Endothelial cell of umbilical vein (primary cell): Measurements from ENCODE around the gene CD74. TPM values are rescaled to one million over a fixed set of nuclear protein-coding genes. Genes with fewer than 3 reads are reported as not detected.

Experiments
- BruUV-seq: library from RNA; stranded (reverse); fragments of 400-500 nt; replicated peaks from 2 replicates; lab custom pipeline; 2021; lab: Mats Ljungman, UMichigan
- CTCF ChIA-PET: fragments of 300-600, 350-600 bp; sonication (Branson Sonifier 250); formaldehyde crosslinking; loops from one replicate; lab custom pipeline; 2021; ENCODE audit warnings: antibody characterized with exemption, inconsistent platforms; lab: Charles Lee
- POLR2A ChIA-PET: fragments of 300-600, 350-600 bp; sonication (Branson Sonifier 250); formaldehyde crosslinking; loops from one replicate; lab custom pipeline; 2021; ENCODE audit warnings: antibody characterized with exemption, inconsistent platforms; lab: Charles Lee
- DNase-seq: peaks from one replicate; pipeline ENCODE4 v3.0.0-alpha.2; 2011; ENCODE audit warnings: low read depth, low spot score
- FAIRE-seq: peaks from 2 replicates; lab custom pipeline; 2011; peaks lifted over from hg19 to GRCh38; lab: Jason Lieb, UNC
- H2AFZ ChIP-seq: 2 replicates; pipeline ENCODE4 v1.6.0; 2012; ENCODE audit warnings: low read depth, low read length, control low read depth, inconsistent platforms
- H3K27ac ChIP-seq: 2 replicates; pipeline ENCODE4 v1.5.1; 2011; ENCODE audit warnings: low read depth, mild to moderate bottlenecking, control low read depth, low read length, moderate library complexity; ENCODE audit not compliant: insufficient read depth
- H3K27me3 ChIP-seq, 2 experiments: 2 replicates each; pipeline versions ENCODE4 v1.6.0 to v1.6.1; 2011; ENCODE audit warnings: low read length in 2 of 2, mixed read lengths in 1 of 2; ENCODE audit not compliant: control insufficient read depth in 2 of 2, insufficient read depth in 2 of 2
- H3K36me3 ChIP-seq, 2 experiments: 2 replicates in 1 of 2; 3 replicates in 1 of 2; pipeline ENCODE4 v1.5.1; 2011; ENCODE audit warnings: low read length in 2 of 2, mild to moderate bottlenecking in 1 of 2, moderate library complexity in 1 of 2; ENCODE audit not compliant: control insufficient read depth in 2 of 2, insufficient read depth in 2 of 2; ENCODE audit errors: extremely low read depth in 1 of 2
- H3K4me1 ChIP-seq: 3 replicates; pipeline ENCODE4 v1.5.1; 2011; ENCODE audit warnings: mild to moderate bottlenecking, low read length; ENCODE audit not compliant: control insufficient read depth, insufficient read depth; ENCODE audit errors: extremely low read depth
- H3K4me2 ChIP-seq: 2 replicates; pipeline ENCODE4 v1.6.1; 2011; ENCODE audit warnings: low read length, control low read depth, mixed read lengths; ENCODE audit not compliant: insufficient read depth
- H3K4me3 ChIP-seq, 3 experiments: fragments of 200-600 bp in 1 of 3; sonication (generic), shearing (Covaris generic) in 1 of 3; replicated peaks in 1 of 3; 2 replicates each; pipeline ENCODE4 v1.5.1; 2011 to 2016; ENCODE audit warnings: control low read depth in 3 of 3, low read length in 3 of 3, mild to moderate bottlenecking in 2 of 3, inconsistent platforms in 1 of 3, low read depth in 1 of 3, moderate library complexity in 1 of 3; ENCODE audit not compliant: insufficient read depth in 1 of 3
- H3K79me2 ChIP-seq: 2 replicates; pipeline ENCODE4 v1.6.0; 2012; ENCODE audit warnings: low read length, inconsistent platforms; ENCODE audit not compliant: control insufficient read depth, insufficient read depth
- H3K9ac ChIP-seq: replicated peaks from 2 replicates; pipeline ENCODE3; 2011; ENCODE audit warnings: low read length, control low read depth; ENCODE audit not compliant: insufficient read depth; ENCODE audit errors: extremely low read depth
- H3K9me1 ChIP-seq: replicated peaks from 3 replicates; pipeline ENCODE4 v1.6.0; 2011; ENCODE audit warnings: mild to moderate bottlenecking, low read length; ENCODE audit not compliant: control insufficient read depth, insufficient read depth; ENCODE audit errors: extremely low read depth
- H3K9me3 ChIP-seq: replicated peaks from 2 replicates; pipeline ENCODE4 v1.5.1; 2012; ENCODE audit warnings: low read length, inconsistent platforms; ENCODE audit not compliant: control insufficient read depth, insufficient read depth
- H4K20me1 ChIP-seq: replicated peaks from 2 replicates; pipeline ENCODE3; 2011; ENCODE audit warnings: mild to moderate bottlenecking, low read length; ENCODE audit not compliant: control insufficient read depth, insufficient read depth; ENCODE audit errors: extremely low read depth
- EZH2 ChIP-seq: IDR thresholded peaks from 2 replicates; pipeline ENCODE4 v1.6.1; 2012; ENCODE audit warnings: borderline replicate concordance, low read depth, mild to moderate bottlenecking, moderate library complexity, low read length, inconsistent platforms; ENCODE audit not compliant: severe bottlenecking
- FOS ChIP-seq: IDR thresholded peaks from 2 replicates; pipeline ENCODE4 v1.6.1; 2011; ENCODE audit warnings: mild to moderate bottlenecking, low read length, moderate library complexity, borderline replicate concordance; ENCODE audit not compliant: insufficient read depth
- GATA2 ChIP-seq: IDR thresholded peaks from 2 replicates; pipeline ENCODE4 v1.7.0; 2011; ENCODE audit warnings: low read depth, mild to moderate bottlenecking, moderate library complexity, mixed read lengths, low read length; ENCODE audit not compliant: insufficient read length, insufficient read depth
- JUN ChIP-seq: IDR thresholded peaks from 2 replicates; pipeline ENCODE4 v1.6.1; 2011; ENCODE audit warnings: borderline replicate concordance, low read depth; ENCODE audit not compliant: insufficient read length, insufficient read depth
- MYC ChIP-seq: IDR thresholded peaks from one replicate; pipeline ENCODE4 v1.6.1; 2011; ENCODE audit warnings: mild to moderate bottlenecking, low read depth, low read length
- POLR2A ChIP-seq: IDR thresholded peaks from 2 replicates; pipeline ENCODE4 v1.6.1; 2012; ENCODE audit warnings: low read depth, mild to moderate bottlenecking, control low read depth, low read length
- POLR2AphosphoS5 ChIP-seq: IDR thresholded peaks from 2 replicates; pipeline ENCODE4 v1.6.1; 2012; ENCODE audit warnings: low read depth, mild to moderate bottlenecking, control low read depth, low read length, moderate library complexity; ENCODE audit not compliant: insufficient read depth
- dilution Hi-C: fragments of 300-500 bp; cut with MboI; formaldehyde crosslinking; loops from one replicate; pipeline ENCODE4 v1.15.0; 2019; ENCODE audit warnings: low sequenced_read_pairs; ENCODE audit not compliant: extremely low pct_ligation_motif_present
- intact Hi-C: fragments of 100-400 bp; cut with micrococcal nuclease; formaldehyde crosslinking; loops from one replicate; pipeline ENCODE4 v1.10.0; 2022
- polyA plus RNA-seq, 4 experiments: library from polyadenylated mRNA; depleted of rRNA in 3 of 4; stranded (reverse) in 3 of 4; unstranded in 1 of 4; fragments of >200 nt; gene quantifications; 2 replicates each; pipeline versions ENCODE4 v1.2.1 to v1.2.3, GENCODE V29; 2011 to 2012; ENCODE audit warnings: missing spikeins in 1 of 4
- total RNA-seq: library from RNA; stranded (reverse); gene quantifications from 2 replicates; pipeline ENCODE4 v1.2.3, GENCODE V29; 2021
- TF ChIP-seq, protein P1 (sequence below), 2 donors: IDR thresholded peaks; 1 replicate in 1 of 2; 2 replicates in 1 of 2; pipeline ENCODE4 v1.5.1; 2011; ENCODE audit warnings: low read length in 2 of 2, mild to moderate bottlenecking in 2 of 2, moderate library complexity in 2 of 2, control low read depth in 1 of 2, inconsistent platforms in 1 of 2, low read depth in 1 of 2; ENCODE audit not compliant: insufficient read depth in 1 of 2; ENCODE audit errors: extremely low read depth in 1 of 2
- TF ChIP-seq, protein P2 (sequence below): IDR thresholded peaks from 2 replicates; pipeline ENCODE4 v1.6.1; 2011; ENCODE audit not compliant: insufficient read depth, insufficient read length

CD74 gene
- total and polyA plus RNA-seq, 2 donors (not counting 3 experiments of a cell fraction or from before 2014, with no cell fraction given) = 0.62 to 1.3 TPM

DNA sequence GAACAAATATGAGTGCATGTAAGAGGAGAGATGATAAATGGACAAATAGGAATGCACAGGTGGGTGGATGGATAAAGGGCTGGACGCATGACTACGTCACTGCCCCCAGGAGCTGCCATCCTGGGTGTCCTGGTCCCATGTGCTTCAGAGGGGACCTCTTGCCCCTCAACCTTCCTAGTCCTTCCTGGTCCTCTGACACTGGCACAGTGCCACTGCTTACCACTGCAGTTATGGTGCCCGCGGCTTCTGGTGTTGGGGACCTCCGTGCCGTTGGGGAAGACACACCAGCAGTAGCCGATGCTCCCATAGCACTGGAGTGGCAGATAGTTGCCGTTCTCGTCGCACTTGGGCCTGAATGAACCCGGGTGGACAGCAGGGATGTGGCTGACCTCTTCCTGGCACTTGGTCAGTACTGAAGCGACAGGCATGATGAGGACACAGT is 9.8 kb downstream of the CD74 start:
- TF ChIP-seq EZH2 (no peak), POLR2A (no peak), JUN (no peak), MYC (no peak)

DNA sequence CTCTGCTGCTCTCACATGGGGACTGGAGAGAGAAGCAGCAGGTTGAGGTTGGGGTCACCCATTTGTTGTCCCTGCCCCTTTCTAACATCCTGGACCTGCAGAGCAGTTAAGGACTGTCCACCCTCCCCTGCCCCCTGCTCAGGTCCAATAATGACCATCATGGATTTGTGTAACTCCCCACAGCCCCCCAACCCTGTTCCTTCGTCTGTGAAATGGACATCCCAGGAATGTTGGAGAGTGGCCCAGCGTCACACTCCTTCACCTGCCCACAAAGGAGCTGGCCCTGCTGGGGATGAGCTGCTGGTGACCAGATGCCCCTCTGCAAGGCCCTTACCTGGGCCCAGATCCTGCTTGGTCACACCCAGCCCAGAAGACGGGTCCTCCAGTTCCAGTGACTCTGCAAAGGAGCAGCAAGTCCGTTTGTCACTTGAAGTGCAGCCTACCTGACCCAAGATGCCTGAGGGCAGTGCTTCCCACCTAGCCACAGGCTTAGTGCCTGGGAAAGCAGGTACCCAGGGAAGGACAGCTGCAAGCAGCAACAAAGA is 10.4 kb downstream of the CD74 start:
- Histone ChIP-seq H3K36me3 (peaks cover 5 to 11% of the 10 kb centered on the region in 2 experiments), H3K4me1 (no peaks in the 10 kb centered on the region), H3K4me3 (no peak overlapping the region), H2AFZ (no peak overlapping the region), H3K79me2 (no peaks in the 10 kb centered on the region), H3K9me1 (no peaks in the 10 kb centered on the region), H4K20me1 (no peaks in the 10 kb centered on the region), H3K27me3 (no peaks in the 10 kb centered on the region), H3K9me3 (no peaks in the 10 kb centered on the region), H3K4me2 (no peak overlapping the region), H3K27ac (no peak overlapping the region), H3K9ac (no peak overlapping the region)
- FAIRE-seq (no peak), DNase-seq (no peak)
- no TSS peak for BruUV-seq
- dilution Hi-C loops (no loop called here), intact Hi-C loops (no loop called here)
- TF ChIP-seq MYC (no peak), POLR2AphosphoS5 (no peak), POLR2A (no peak), FOS (no peak), EZH2 (no peak), GATA2 (no peak)
- TF ChIP-seq, protein P1, sequence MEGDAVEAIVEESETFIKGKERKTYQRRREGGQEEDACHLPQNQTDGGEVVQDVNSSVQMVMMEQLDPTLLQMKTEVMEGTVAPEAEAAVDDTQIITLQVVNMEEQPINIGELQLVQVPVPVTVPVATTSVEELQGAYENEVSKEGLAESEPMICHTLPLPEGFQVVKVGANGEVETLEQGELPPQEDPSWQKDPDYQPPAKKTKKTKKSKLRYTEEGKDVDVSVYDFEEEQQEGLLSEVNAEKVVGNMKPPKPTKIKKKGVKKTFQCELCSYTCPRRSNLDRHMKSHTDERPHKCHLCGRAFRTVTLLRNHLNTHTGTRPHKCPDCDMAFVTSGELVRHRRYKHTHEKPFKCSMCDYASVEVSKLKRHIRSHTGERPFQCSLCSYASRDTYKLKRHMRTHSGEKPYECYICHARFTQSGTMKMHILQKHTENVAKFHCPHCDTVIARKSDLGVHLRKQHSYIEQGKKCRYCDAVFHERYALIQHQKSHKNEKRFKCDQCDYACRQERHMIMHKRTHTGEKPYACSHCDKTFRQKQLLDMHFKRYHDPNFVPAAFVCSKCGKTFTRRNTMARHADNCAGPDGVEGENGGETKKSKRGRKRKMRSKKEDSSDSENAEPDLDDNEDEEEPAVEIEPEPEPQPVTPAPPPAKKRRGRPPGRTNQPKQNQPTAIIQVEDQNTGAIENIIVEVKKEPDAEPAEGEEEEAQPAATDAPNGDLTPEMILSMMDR (IDR thresholded peaks at IDR 0.05; ENCODE audit: extremely low read depth in 1 of 2, insufficient read depth in 1 of 2, low read depth in 1 of 2, low read length in 2 of 2) = no peak
- TF ChIP-seq, protein P2, sequence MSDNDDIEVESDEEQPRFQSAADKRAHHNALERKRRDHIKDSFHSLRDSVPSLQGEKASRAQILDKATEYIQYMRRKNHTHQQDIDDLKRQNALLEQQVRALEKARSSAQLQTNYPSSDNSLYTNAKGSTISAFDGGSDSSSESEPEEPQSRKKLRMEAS = no peak
- ChIA-PET CTCF (interaction anchor here (0.5 to 2.2 kb wide), 2 partner anchors 34 to 37 kb away, joined by 3 to 8 read pairs; no protein-coding TSS in a partner anchor), POLR2A (no interaction called here)

More for the DNA sequence above, 9.8 kb downstream of the CD74 start:
- ChIA-PET CTCF (interaction anchor here (0.5 kb wide), 1 partner anchor 38 kb away, joined by 3 read pairs; no protein-coding TSS in a partner anchor), POLR2A (no interaction called here)
- FAIRE-seq (no peak), DNase-seq (no peak)
- dilution Hi-C loops = no loop called here
- no peak overlapping the region for H3K4me3 ChIP-seq
- no peaks in the 10 kb centered on the region for H3K27me3 ChIP-seq
- no peaks in the 10 kb centered on the region for H3K79me2 ChIP-seq
- intact Hi-C loops = no loop called here
- no peak overlapping the region for H3K9ac ChIP-seq
- H3K4me1 ChIP-seq = no peaks in the 10 kb centered on the region
- no peak overlapping the region for H2AFZ ChIP-seq
- H3K9me3 ChIP-seq = no peaks in the 10 kb centered on the region
- no TSS peak for BruUV-seq
- H3K9me1 ChIP-seq = no peaks in the 10 kb centered on the region
- H3K4me2 ChIP-seq = no peak overlapping the region
- H3K27ac ChIP-seq = no peak overlapping the region
- H3K36me3 ChIP-seq = peaks cover 5 to 11% of the 10 kb centered on the region in 2 experiments
- no peaks in the 10 kb centered on the region for H4K20me1 ChIP-seq
